Hematopoietic multipotent progenitor cell treated with erythropoietin and hydrocortisone succinate and interleukin-3 and kit ligand, for 15 days (in vitro differentiated cells): ENCODE measurements around the gene CDC37L1.
"Not testable (repeated sequence)": the region's sequence is repeated elsewhere in the genome, so short reads cannot be mapped to it uniquely, and the experiment has no call there.

ENCODE experiments used
- DNase-seq: peaks from one replicate; pipeline ENCODE4 v3.0.0-alpha.2; 2015; ENCODE audit warnings: low spot score

CDC37L1 gene

DNA sequence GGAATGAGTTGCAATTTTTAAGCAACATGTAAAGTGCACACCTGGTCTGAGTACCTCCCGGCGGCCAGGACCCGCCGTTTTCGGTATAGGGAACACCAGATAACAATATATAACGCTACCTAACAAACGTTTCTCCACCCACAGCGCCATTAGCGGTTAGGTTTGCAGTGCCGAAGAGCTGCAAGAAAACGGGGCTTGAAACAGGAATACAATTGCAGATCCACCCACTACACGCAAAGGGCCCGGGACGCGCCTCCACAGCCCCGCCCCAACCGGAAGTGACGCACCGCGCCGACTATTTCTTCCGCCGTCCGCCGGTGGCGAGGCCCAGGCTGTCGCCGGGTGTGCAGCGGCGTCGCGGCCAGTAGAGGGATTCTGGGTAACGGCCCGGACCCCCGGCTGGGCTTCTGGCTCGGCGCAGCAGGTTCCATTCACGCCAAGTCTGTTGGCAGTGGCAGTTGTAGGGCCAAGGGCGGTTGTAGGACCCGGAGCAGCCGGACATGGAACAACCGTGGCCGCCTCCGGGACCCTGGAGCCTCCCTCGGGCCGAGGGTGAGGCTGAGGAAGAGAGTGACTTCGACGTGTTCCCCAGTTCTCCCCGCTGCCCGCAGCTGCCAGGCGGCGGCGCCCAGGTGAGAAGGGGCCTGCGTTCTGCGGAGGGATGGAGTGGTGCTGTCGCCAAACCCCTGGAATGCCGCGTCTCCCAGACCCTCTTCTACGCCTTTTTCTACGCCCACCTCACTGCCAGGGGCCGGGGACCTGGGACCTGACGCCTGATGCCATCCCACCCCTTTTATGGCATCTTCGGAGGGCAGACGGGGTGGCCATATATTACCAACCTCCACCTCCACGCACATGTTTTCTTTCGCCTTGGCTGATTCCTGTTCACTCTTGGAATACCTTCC, at the start of gene CDC37L1:
Gene CDC37L1, plus strand, starts transcription at position 302 of the 905 bp plus-strand sequence. Its CDS starts 199 bp downstream, at position 501.
- peak; percentile 96 for DNase-seq

DNA sequence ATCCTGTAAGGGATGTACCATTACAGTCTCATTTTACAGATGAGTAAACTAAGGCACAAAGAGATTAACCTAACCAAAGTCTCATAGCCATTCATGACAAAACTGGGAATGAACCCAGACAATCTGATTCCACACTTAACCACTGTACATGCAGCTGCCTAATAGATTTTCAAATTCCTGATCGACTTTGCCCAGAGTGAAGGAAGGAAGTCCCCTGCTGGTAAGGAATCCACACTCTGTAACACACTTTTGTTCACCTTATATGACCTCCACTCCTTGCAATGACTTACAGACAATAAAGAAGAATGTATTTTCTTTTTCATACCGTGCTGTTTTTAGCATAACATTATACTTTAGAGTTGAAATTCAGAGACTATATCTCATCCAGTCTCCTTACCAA, 48.5 kb upstream of the CDC37L1 start:
- DNase-seq, result no peak

GRCh38 chr9:4638968-4639367, 40.4 kb upstream of the CDC37L1 start:
- no peak for DNase-seq

- no peak for DNase-seq
Measured at GRCh38 chr9:4639420-4639819, 39.9 kb upstream of the CDC37L1 start.

GRCh38 chr9:4640027-4640426, 39.3 kb upstream of the CDC37L1 start:
- DNase-seq, result no peak

GRCh38 chr9:4642351-4642750, 37.0 kb upstream of the CDC37L1 start:
- no peak for DNase-seq

DNA sequence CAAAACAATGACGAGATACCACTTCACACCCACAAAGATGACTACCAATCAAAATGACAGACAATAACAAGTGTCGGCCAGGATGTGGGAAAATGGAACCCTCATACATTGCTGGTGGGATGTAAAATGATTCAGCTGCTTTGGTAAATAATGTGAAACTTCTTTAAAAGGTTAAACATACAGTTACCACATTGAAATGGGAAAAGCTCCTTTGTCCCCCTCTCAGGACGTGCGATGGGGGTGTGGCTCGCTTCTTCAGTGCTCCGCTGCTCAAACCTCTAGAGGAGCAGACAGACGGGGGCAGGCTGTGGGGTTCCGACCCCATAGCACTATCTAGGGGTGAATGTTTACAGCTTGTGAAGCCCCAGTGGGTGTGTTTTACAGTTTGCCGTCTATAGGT, 25.3 kb upstream of the CDC37L1 start:
- no peak for DNase-seq

DNA sequence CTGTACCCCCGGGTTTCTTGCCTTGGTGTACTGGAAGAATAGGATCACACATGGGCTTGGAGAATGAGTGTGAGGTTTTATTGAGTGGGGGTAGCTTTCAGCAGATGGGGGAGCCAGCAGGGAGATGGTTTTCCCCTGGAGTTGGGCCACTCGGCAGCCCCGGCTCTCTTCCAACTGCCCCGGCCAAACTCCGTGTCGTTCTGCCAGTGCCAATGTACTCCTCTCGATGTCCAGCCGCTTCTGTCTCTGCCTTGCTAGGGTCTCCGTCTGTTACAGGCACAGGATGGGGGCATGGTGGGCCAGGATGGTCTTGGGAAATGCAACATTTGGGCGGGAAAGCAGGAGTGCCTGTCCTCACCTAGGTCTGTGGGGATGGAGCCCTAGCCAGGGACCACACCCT, 24.8 kb upstream of the CDC37L1 start:
- DNase-seq, result no peak

- DNase-seq, result not testable (repeated sequence)
Measured at GRCh38 chr9:4656196-4656595, 23.2 kb upstream of the CDC37L1 start.

GRCh38 chr9:4656621-4657020, 22.7 kb upstream of the CDC37L1 start:
- DNase-seq, result no peak

GRCh38 chr9:4657426-4658159, 21.8 kb upstream of the CDC37L1 start:
- no peak for DNase-seq

DNA sequence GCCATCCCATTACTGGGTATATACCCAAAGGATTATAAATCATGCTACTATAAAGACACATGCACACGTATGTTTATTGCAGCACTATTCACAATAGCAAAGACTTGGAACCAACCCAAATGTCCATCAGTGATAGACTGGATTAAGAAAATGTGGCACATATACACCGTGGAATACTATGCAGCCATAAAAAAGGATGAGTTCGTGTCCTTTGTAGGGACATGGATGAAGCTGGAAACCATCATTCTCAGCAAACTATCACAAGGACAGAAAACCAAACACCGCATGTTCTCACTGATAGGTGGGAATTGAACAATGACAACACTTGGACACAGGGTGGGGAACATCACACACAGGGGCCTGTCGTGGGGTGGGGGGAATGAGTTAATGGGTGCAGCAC, 18.7 kb upstream of the CDC37L1 start:
- not testable (repeated sequence) for DNase-seq

DNA sequence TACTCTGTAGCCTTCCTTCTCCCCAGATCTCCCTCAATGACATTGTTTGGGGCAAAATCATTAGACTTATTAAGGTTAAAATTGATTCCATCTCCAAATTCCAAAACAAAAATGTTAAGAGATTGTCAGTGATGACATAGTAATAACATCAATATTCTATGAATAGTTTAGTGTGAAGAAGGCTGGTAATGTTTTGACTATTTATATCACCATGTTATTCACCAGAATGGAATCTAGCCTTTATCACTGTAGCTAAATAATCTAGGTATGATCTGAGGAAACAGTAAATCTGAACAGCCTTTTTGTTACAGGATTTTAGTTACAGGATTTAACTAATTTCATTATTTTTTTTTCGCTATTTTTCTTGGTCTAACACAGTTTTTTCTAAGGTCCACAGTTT, 18.2 kb upstream of the CDC37L1 start:
- no peak for DNase-seq

GRCh38 chr9:4661611-4662010, 17.8 kb upstream of the CDC37L1 start:
- DNase-seq, result no peak

DNA sequence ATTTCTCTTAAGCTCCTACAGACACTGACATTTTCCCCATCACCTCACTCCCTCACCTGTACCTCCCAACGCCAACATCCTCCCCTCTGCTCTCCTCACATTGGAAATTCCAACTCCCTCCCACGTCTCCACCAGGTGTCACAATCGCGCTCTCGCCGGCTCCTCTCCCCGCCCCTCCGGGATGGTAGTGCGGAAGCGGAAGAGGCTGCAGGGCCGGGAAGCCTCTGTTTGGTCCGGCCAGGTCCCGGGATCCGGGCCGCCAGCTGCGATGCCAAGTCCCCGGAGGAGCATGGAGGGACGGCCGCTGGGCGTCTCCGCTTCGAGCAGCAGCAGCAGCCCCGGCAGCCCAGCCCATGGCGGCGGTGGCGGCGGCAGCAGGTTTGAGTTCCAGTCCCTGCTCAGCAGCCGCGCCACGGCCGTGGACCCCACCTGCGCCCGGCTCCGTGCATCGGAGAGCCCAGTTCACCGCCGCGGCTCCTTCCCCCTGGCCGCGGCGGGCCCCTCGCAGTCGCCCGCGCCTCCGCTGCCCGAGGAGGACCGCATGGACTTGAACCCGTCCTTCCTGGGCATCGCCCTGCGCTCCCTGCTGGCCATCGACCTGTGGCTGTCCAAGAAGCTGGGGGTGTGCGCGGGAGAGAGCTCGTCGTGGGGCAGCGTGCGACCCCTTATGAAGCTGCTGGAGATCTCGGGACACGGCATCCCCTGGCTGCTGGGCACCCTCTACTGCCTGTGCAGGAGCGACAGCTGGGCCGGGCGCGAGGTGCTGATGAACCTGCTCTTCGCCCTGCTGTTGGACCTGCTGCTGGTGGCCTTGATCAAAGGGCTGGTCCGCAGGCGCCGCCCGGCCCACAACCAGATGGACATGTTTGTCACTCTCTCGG, 17.0 kb upstream of the CDC37L1 start, which contains the start of gene PLPP6:
Gene PLPP6, plus strand, starts transcription at position 187 of the 881 bp plus-strand sequence. Its CDS starts 82 bp downstream, at position 269.
- peak; percentile 76 for DNase-seq

- DNase-seq, result no peak
Measured at GRCh38 chr9:4662989-4663792, 16.2 kb upstream of the CDC37L1 start.

DNA sequence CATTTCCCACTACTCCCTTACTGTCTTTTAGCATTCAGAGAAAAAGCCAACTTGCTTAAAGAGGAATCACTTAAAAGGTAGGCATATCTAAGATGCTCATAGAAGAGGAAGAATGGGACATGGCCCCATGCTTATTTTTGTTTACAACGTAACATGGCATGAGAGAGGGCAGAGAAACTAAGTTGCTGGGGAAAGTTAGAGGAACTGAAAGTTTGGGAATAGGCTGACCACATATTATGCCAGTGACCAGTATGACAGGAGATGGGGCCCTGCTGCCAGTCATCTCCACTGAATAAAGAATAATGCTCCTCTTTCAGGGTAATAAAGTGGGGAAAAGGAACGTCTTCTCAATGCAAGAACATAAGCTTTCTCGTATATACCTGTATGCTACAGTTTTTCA, 15.4 kb upstream of the CDC37L1 start:
- DNase-seq, result no peak

GRCh38 chr9:4665357-4665756, 14.0 kb upstream of the CDC37L1 start:
- DNase-seq, result no peak

DNA sequence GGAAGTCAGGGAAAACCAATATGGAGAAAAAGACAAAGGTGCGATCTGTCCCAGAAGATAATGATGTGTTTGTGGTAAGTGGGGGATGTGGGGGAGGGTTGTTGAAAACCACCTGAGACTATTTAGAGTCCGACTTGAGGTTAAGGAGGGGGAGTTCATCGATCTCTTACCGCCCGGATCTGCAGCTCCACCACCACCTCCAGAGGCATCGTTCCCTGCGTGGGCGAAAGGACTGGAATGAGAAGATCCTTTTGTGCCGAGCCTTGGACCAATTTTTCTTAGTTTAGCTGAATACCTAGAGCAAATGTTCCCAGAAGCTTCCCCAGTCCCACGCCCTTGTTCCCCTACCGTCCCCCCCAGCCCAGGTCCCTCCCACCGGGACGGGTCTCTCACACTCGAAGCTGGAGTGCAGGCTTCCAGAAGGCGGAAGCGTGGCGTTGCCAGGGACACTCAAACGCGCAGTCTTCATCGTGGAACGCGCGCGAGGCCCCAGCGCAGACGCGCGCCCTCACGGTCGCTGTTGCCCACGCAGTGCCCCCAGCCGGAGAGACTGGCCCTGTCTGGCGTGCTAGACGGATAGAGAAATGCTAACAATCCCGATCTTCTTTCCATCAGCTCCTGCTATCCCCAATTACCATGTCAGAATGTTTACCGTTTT, 13.2 kb upstream of the CDC37L1 start, which contains the start of gene SPATA6L:
Gene SPATA6L, minus strand, starts transcription at position 439 of the 658 bp plus-strand sequence. Its CDS starts 230 bp downstream, at position 209.
- no peak for DNase-seq

DNA sequence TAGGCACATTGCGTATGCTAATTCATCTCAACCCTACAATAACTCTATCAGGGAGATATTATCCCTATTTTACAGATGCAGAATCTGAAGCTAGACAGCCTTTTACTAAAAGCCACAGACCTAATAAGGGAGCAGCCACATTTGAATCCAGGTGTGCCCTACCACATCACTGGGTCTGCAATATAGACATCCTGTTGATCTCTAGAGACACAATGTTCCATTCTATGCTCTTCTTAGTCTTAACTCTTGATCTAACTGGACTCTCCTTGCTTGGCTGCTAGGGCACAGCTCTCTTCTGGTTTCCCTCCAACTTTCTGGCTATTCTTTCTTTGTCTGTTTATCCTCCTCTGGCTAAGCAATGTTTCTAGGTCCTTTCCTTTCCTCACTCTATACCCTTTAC, 11.7 kb upstream of the CDC37L1 start:
- no peak for DNase-seq
